ENCODE data around the gene LEF1.
A peak's percentile ranks its signal among the peaks of the same experiment; 100 is the strongest.

LEF1 gene

DNA sequence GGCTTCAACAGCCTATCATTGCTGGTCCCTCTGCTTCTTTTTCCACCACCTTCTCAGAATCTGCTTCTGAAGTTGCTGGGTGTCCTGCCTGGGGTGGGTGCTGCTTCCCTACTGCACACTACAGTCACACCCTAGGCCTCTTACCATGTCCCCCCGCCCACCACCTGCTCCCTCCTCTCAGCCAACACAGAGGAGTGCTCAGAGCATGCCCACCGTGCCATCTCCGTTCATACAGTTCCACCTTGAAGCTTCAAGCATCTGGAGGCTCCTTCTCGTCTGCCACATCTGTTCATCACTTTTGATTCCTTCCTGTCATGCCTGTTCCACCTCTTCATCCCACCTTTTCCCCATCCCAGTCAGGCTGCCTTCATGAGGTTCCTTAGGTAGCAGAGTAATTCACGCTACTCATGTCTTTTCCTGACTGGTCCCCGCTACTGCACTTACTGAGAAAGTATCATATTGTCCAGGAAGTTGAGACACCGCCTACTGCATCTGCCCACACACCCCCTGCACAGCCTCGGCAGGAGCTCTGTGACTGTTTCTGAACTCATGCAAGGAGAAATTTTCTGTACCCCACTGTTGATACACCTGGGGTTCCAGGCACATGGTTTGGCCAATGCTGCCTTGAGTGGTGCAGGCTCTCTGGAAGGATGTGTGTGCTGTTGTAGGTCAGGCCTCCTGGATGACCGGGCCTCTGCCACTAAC is 139.6 kb downstream of the LEF1 start:
- H3K27me3 ChIP-seq (replicated peaks; ENCODE audit: control insufficient read depth, insufficient read depth, low read length): no peaks in the 10 kb centered on the region
- no peak for DNase-seq (ENCODE audit: extremely low read depth, insufficient read length)
- no peak overlapping the region for H3K4me3 ChIP-seq (replicated peaks; ENCODE audit: low read depth, low read length)
- H3K36me3 ChIP-seq (ENCODE audit: control insufficient read depth, insufficient read depth, low read length): peaks cover 10% of the 10 kb centered on the region
- TF ChIP-seq, protein P1, sequence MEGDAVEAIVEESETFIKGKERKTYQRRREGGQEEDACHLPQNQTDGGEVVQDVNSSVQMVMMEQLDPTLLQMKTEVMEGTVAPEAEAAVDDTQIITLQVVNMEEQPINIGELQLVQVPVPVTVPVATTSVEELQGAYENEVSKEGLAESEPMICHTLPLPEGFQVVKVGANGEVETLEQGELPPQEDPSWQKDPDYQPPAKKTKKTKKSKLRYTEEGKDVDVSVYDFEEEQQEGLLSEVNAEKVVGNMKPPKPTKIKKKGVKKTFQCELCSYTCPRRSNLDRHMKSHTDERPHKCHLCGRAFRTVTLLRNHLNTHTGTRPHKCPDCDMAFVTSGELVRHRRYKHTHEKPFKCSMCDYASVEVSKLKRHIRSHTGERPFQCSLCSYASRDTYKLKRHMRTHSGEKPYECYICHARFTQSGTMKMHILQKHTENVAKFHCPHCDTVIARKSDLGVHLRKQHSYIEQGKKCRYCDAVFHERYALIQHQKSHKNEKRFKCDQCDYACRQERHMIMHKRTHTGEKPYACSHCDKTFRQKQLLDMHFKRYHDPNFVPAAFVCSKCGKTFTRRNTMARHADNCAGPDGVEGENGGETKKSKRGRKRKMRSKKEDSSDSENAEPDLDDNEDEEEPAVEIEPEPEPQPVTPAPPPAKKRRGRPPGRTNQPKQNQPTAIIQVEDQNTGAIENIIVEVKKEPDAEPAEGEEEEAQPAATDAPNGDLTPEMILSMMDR (IDR thresholded peaks at IDR 0.05; ENCODE audit: insufficient read depth, low read length, poor library complexity, severe bottlenecking): no peak

GRCh38 chr4:108024878-108025165 is 143.9 kb downstream of the LEF1 start:
- Histone ChIP-seq H3K4me3 (replicated peaks; ENCODE audit: low read depth, low read length) (no peak overlapping the region), H3K36me3 (ENCODE audit: control insufficient read depth, insufficient read depth, low read length) (peaks cover 9% of the 10 kb centered on the region), H3K27me3 (replicated peaks; ENCODE audit: control insufficient read depth, insufficient read depth, low read length) (no peaks in the 10 kb centered on the region)
- TF ChIP-seq, protein P1 (IDR thresholded peaks at IDR 0.05; ENCODE audit: insufficient read depth, low read length, poor library complexity, severe bottlenecking): no peak
- DNase-seq (ENCODE audit: extremely low read depth, insufficient read length): no peak

DNA sequence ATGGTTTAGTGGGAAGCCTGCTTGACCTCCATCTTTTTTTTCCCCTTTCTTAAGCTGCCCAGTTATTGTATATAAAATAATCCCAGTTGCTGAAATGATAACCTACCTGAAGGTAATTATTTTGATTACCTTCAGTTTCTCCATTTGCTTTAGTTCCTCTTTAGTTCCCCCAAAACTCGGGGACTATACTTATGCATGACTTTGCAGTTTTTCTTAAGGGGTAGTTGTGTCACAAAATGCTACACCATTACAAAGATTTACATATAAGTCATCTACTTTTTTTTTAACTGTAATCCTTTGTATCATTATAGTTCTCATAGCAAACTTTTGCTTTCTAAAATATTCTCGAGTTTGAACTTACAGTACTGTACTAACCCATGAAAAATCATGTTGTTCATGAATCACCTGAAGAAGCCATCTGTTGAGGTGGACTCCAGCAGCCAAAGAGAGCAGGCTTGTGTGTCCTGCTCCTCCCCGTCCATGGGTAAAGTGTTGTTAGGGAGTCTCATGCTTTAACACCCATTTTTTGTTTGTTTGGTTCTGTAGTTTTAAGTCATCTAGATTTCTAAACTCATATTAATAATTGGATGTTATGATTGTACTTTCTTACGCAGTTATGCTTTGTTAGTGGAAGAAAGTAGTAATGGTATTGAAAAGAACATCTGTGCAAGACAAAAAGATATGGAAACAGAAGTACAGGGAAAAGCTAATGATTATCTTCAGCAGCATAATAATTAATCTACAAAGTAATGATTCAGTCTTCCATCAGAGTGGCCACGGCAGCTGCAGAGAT is 144.5 kb downstream of the LEF1 start:
- no peak for DNase-seq (ENCODE audit: extremely low read depth, insufficient read length)
- no peak overlapping the region for H3K4me3 ChIP-seq (replicated peaks; ENCODE audit: low read depth, low read length)
- TF ChIP-seq, protein P1 (IDR thresholded peaks at IDR 0.05; ENCODE audit: insufficient read depth, low read length, poor library complexity, severe bottlenecking): no peak
- H3K36me3 ChIP-seq (ENCODE audit: control insufficient read depth, insufficient read depth, low read length): peaks cover 8% of the 10 kb centered on the region
- no peaks in the 10 kb centered on the region for H3K27me3 ChIP-seq (replicated peaks; ENCODE audit: control insufficient read depth, insufficient read depth, low read length)

DNA sequence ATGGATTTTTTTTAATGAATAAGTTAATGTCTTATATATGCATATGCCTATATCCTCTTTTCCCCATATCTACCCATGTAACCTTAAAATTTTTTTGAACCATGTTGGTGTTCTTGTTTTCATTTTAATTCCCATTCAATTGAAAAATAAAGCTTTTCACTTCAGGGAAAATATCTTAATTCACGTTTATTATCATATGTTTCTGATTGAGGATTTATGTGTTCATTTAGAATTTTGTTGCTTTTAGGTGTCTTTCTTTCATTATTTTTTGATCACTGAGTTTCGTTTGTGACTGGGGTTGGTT is 149.9 kb downstream of the LEF1 start:
- no peak for DNase-seq (ENCODE audit: extremely low read depth, insufficient read length)

GRCh38 chr4:108018040-108018883 is 150.5 kb downstream of the LEF1 start:
- Histone ChIP-seq H3K36me3 (ENCODE audit: control insufficient read depth, insufficient read depth, low read length) (peaks cover 4% of the 10 kb centered on the region), H3K4me3 (replicated peaks; ENCODE audit: low read depth, low read length) (no peak overlapping the region), H3K27me3 (replicated peaks; ENCODE audit: control insufficient read depth, insufficient read depth, low read length) (no peaks in the 10 kb centered on the region)
- TF ChIP-seq, protein P1 (IDR thresholded peaks at IDR 0.05; ENCODE audit: insufficient read depth, low read length, poor library complexity, severe bottlenecking): peak; percentile 85
- DNase-seq (ENCODE audit: extremely low read depth, insufficient read length): peak; percentile 18

More for the DNA sequence above, 149.9 kb downstream of the LEF1 start:
- TF ChIP-seq, protein P1 (IDR thresholded peaks at IDR 0.05; ENCODE audit: insufficient read depth, low read length, poor library complexity, severe bottlenecking): no peak
- peaks cover 4% of the 10 kb centered on the region for H3K36me3 ChIP-seq (ENCODE audit: control insufficient read depth, insufficient read depth, low read length)
- H3K4me3 ChIP-seq (replicated peaks; ENCODE audit: low read depth, low read length): no peak overlapping the region
- H3K27me3 ChIP-seq (replicated peaks; ENCODE audit: control insufficient read depth, insufficient read depth, low read length): no peaks in the 10 kb centered on the region

Data from GM06990 (cell line).